CD4-positive, alpha-beta T cell treated with Interleukin-21 for 1 hour (primary cell): ENCODE data around the gene KCTD7.
"Not testable (repeated sequence)": the region's sequence is repeated elsewhere in the genome, so short reads cannot be mapped to it uniquely, and the experiment has no call there.

Source experiments
- DNase-seq: peaks from one replicate; pipeline ENCODE4 v3.0.0-alpha.2; 2020

Gene KCTD7

GRCh38 chr7:66617295-66617694 is 11.4 kb upstream of the KCTD7 start:
- no peak for DNase-seq

GRCh38 chr7:66619341-66619948 is 9.2 kb upstream of the KCTD7 start:
- DNase-seq = not testable (repeated sequence)

- no peak for DNase-seq
Measured at GRCh38 chr7:66626331-66626934, 2.2 kb upstream of the KCTD7 start.

- no peak for DNase-seq
Measured at GRCh38 chr7:66627151-66627681, 1.5 kb upstream of the KCTD7 start.

GRCh38 chr7:66627881-66628360 is 760 bp upstream of the KCTD7 start:
- DNase-seq = peak; percentile 19

- DNase-seq = no peak
Measured at GRCh38 chr7:66629222-66630062, 761 bp downstream of the KCTD7 start.

DNA sequence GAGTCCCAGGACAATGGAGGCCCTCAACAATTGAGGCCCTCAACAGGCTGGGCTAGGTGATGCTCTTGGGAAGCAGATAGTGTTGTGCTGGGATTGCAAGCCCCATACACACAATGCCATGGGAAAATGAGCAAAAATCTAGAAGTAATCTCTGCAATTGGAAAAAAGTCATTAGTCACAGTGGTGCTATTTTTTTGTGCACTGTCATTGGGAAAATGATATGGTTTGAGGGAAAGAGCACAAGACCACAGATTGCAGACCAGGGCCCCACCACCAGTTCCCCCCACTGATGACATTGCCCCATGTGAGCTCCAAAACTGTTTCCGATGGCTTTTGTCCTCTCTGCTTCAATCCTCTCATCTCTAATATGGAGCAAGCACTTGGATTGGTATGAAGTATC is 1.9 kb downstream of the KCTD7 start:
- no peak for DNase-seq

- DNase-seq = peak; percentile 40
Measured at GRCh38 chr7:66631471-66631870, 2.8 kb downstream of the KCTD7 start.

- DNase-seq = no peak
Measured at GRCh38 chr7:66634816-66635215, 6.1 kb downstream of the KCTD7 start.

DNA sequence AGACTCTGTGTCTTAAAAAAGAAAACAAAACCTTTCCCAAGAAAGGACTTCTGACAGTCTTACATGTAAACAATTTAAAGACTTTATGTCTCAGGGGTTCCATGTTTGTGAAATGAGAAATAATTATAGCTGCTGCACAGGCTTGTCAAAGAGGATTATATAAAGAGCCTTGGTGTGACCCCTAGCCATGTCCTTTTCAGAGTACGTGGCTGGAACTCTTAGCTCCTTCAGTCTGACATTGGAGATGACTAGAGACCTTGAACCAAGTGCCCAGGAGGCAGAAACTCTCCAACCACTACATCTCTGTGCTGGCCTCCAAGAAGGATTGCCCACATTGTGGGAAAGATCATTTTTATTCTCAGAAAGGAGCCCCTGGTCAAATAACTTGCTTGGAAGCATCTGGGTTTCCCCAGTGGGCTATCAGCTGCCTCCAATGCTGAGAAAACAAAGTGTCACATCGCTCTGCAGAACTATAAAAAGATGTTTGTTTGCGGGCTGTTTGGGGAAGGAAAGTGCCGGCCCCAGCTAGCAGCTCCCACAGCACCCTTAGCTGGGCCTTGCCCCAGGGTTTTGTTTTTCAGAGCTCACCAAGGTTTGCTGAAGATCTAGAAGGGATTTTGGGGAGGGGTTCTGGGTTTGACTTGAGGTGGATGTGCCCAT is 6.8 kb downstream of the KCTD7 start:
- DNase-seq = not testable (repeated sequence)

GRCh38 chr7:66635982-66636546 is 7.4 kb downstream of the KCTD7 start:
- not testable (repeated sequence) for DNase-seq

GRCh38 chr7:66638309-66639099 is 9.8 kb downstream of the KCTD7 start:
- DNase-seq = no peak

GRCh38 chr7:66639773-66640172 is 11.1 kb downstream of the KCTD7 start:
- DNase-seq = no peak

- DNase-seq = no peak
Measured at GRCh38 chr7:66640802-66641525, 12.3 kb downstream of the KCTD7 start.

DNA sequence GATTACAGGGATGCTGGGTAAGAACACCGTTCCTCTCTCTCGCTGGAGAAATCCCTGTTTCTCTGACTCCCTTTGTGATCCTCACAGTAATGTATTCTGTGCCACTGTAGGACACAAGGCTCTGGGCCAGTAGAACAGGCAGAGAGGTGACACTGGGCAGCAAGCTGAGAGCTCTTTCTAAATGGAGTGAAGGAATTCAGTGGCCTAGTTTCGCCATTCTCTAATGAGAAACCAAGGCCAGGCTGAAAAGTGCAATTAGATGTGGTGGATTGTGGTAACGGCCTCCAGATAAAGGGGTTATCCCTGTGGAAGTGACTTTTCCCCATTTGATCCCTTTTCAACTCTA is 12.8 kb downstream of the KCTD7 start:
- DNase-seq = no peak

- no peak for DNase-seq
Measured at GRCh38 chr7:66642186-66642585, 13.5 kb downstream of the KCTD7 start.

DNA sequence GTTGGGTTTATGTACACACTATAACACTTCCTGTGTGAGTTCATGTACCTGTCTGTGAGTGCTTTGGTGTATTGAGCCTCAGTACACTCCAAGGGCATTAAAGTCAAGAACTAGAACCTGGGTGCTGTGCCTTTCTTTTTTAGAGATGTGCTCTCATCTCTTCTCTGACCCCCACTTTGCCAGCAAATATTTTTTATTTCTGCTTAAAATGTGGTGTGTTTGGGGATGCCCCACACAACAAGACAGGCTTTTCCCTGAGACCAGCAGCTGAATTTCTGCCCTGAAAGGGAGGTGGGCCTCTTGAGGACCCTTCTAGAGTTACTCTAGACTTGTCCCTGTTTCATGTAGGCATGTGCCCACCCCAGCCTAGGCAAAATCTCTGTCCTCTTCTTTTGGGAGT is 14.3 kb downstream of the KCTD7 start:
- DNase-seq = no peak

DNA sequence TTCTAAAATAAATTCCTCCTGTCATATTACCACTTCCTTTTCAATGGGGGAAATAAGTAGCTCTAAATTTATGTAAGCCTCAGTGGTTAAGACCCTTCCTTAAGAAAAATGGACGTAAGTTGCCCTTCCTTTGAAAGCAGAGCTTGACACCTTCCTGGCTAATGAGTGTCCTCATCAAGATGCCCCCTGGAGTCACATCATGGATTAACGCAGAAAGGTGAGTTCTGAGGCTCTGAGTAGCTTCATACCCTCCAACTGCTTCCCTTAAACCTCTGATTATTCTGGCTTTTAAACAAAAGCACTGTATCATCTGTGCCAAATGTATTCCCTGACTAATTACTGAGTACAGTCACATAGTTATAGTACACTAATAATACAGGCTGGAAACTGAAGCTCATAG is 14.7 kb downstream of the KCTD7 start:
- no peak for DNase-seq

- not testable (repeated sequence) for DNase-seq
Measured at GRCh38 chr7:66651026-66651425, 22.3 kb downstream of the KCTD7 start.

GRCh38 chr7:66653719-66654274 is 25.1 kb downstream of the KCTD7 start:
- DNase-seq = not testable (repeated sequence)
